Measurements from ENCODE around the gene CLHC1. TPM values are rescaled to one million over a fixed set of nuclear protein-coding genes. Genes with fewer than 3 reads are reported as not detected.

Gene CLHC1
- total RNA-seq, 3 donors from 2014 or later (not counting 1 experiment from before 2014, with no cell fraction given), result 5.6 to 14.9 (median 6.3) TPM

Other genes starting within 250 kb of the CLHC1 start
- 100 to 1,000 TPM; 100 to 117 (median 109) TPM for gene RTN4, start 181.8 kb downstream of the CLHC1 start, total RNA-seq
- 1,000 to 10,000 TPM in 1 of 3 donors, 100 to 1,000 TPM in 2; 830 to 1,009 (median 939) TPM for gene RPS27A, start 395 bp upstream of the CLHC1 start, total RNA-seq
- gene MTIF2, start 36.9 kb upstream of the CLHC1 start, total RNA-seq, result 10 to 100 TPM; 19.8 to 26.6 (median 20.8) TPM
- 10 to 100 TPM; 20.4 to 39.0 (median 26.4) TPM for gene CCDC88A, start 187.6 kb upstream of the CLHC1 start, total RNA-seq